GM12878 (cell line): ENCODE results near the gene MRPL32.

ENCODE experiments used
- CTCF ChIP-seq, 3 experiments: IDR thresholded peaks in 2 of 3; conservative IDR thresholded peaks in 1 of 3; 2 replicates each; pipeline ENCODE4 v1.5.1; 2011; ENCODE audit warnings: low read depth in 3 of 3, low read length in 3 of 3, mild to moderate bottlenecking in 3 of 3, control low read depth in 2 of 3, moderate library complexity in 2 of 3, inconsistent platforms in 1 of 3, mixed read lengths in 1 of 3; ENCODE audit not compliant: control insufficient read depth in 2 of 3, insufficient read depth in 1 of 3; ENCODE audit errors: extremely low read depth in 1 of 3
- EGR1 ChIP-seq, 2 experiments: IDR thresholded peaks; 1 replicate in 1 of 2; 2 replicates in 1 of 2; pipeline ENCODE4 v1.6.1; 2011 to 2012; ENCODE audit warnings: low read depth in 2 of 2, low read length in 2 of 2, borderline replicate concordance in 1 of 2, mild to moderate bottlenecking in 1 of 2, moderate library complexity in 1 of 2
- GATAD2B ChIP-seq: fragments of 450-650 bp; conservative IDR thresholded peaks from 2 replicates; pipeline ENCODE4 v1.6.1; 2017; ENCODE audit warnings: low read depth, mild to moderate bottlenecking, moderate library complexity
- POLR2A ChIP-seq: IDR thresholded peaks from 2 replicates; pipeline ENCODE4 v1.6.1; 2011; ENCODE audit warnings: low read depth, mild to moderate bottlenecking, low read length
- RB1 ChIP-seq: fragments of 450-650 bp; formaldehyde crosslinking; IDR thresholded peaks from 2 replicates; pipeline ENCODE4 v1.6.1; 2017; ENCODE audit warnings: mild to moderate bottlenecking, borderline replicate concordance
- RFX5 ChIP-seq: IDR thresholded peaks from 2 replicates; pipeline ENCODE4 v1.6.1; 2011; ENCODE audit warnings: low read depth, low read length, improper control_type of control experiment
- YY1 ChIP-seq: IDR thresholded peaks from 2 replicates; pipeline ENCODE4 v1.6.1; 2011; ENCODE audit warnings: low read depth, mild to moderate bottlenecking, low read length
- TF ChIP-seq, protein P1 (sequence below): IDR thresholded peaks from 2 replicates; pipeline ENCODE4 v1.6.1; 2012; ENCODE audit warnings: low read depth, low read length, improper control_type of control experiment

GRCh38 chr7:42928754-42929153, 3.4 kb upstream of the MRPL32 start:
- TF ChIP-seq RFX5, result no peak
- TF ChIP-seq RB1, result no peak
- TF ChIP-seq GATAD2B, result no peak
- no peak for TF ChIP-seq POLR2A
- TF ChIP-seq EGR1 (IDR thresholded peaks at IDR 0.05; ENCODE audit: borderline replicate concordance in 1 of 2, low read depth in 2 of 2, low read length in 2 of 2), result no peak
- TF ChIP-seq YY1, result no peak
- TF ChIP-seq, protein P1, sequence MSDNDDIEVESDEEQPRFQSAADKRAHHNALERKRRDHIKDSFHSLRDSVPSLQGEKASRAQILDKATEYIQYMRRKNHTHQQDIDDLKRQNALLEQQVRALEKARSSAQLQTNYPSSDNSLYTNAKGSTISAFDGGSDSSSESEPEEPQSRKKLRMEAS, result no peak
- TF ChIP-seq CTCF (IDR thresholded peaks at IDR 0.05 in 2 of 3, conservative IDR thresholded peaks at IDR 0.05 in 1 of 3; ENCODE audit: control insufficient read depth in 2 of 3, extremely low read depth in 1 of 3, insufficient read depth in 1 of 3, low read depth in 3 of 3, low read length in 3 of 3), result no peak
